ENCODE data around the gene APPBP2.
"Not testable (repeated sequence)": the region's sequence is repeated elsewhere in the genome, so short reads cannot be mapped to it uniquely, and the experiment has no call there.

Gene APPBP2, protein sequence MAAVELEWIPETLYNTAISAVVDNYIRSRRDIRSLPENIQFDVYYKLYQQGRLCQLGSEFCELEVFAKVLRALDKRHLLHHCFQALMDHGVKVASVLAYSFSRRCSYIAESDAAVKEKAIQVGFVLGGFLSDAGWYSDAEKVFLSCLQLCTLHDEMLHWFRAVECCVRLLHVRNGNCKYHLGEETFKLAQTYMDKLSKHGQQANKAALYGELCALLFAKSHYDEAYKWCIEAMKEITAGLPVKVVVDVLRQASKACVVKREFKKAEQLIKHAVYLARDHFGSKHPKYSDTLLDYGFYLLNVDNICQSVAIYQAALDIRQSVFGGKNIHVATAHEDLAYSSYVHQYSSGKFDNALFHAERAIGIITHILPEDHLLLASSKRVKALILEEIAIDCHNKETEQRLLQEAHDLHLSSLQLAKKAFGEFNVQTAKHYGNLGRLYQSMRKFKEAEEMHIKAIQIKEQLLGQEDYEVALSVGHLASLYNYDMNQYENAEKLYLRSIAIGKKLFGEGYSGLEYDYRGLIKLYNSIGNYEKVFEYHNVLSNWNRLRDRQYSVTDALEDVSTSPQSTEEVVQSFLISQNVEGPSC

DNA sequence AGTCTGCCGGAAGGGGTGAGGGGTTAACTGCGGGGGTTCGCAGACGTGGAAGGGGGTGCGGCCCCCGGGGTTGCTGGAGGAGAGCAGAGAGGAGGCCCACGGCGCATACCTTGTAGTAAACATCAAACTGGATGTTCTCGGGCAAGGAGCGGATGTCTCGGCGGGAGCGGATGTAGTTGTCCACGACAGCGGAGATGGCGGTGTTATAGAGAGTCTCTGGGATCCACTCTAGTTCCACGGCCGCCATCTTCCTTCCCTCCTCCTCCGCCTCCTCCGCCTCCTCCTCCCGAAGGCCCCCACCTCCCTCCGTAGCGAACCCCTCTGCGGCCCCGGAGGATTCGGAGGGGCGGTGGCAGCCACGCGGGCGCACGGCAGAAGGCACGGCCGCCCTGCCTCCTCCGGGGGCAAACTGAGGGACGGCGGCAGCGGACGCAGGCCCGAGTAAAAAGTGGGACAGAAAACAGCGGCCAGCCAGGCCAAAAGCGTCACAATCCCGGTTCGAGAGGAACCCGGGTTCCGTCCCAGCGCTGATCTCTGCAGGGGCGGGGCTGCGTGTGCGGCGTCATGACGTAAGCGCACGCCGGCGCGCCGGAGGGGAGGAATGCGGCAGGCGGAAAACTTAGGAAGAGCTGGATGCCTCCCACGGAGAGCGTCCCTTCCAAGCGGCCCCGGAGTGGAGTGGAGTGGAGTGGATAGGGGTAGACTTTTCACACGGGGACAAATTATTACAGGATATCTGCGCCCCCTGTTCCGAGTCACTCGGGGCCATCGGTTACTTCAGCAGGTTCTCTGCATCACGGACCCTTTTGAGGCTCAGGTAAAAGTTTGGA, at the start of gene APPBP2:
Gene APPBP2 (minus strand): TSS at position 558 of the 830 bp plus-strand sequence. CDS start 311 bp downstream, at position 247.
- DNase-seq (ENCODE audit: low spot score) = peak; percentile 95

- DNase-seq (ENCODE audit: low spot score) = peak; percentile 52
Observed at GRCh38 chr17:60573236-60574051, 47.4 kb upstream of the APPBP2 start.

DNA sequence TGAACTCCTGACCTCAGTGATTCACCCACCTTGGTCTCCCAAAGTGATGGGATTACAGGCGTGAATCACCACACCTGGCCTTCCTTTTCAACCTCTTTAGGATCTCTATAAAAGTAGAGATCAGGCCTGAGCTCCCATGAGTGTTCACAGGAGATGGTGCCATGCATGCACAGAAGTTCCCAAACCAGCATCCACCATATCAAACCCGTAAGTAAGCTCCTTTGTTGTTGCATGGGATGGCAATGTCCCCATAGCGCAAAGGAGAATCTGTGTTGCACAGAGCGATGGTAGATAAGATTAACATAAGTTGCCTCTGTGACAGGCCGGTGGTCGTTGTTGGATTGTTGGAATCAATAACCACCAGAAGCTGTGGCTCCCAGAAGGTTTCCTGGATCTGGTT, 39.2 kb upstream of the APPBP2 start:
- no peak for DNase-seq (ENCODE audit: low spot score)

DNA sequence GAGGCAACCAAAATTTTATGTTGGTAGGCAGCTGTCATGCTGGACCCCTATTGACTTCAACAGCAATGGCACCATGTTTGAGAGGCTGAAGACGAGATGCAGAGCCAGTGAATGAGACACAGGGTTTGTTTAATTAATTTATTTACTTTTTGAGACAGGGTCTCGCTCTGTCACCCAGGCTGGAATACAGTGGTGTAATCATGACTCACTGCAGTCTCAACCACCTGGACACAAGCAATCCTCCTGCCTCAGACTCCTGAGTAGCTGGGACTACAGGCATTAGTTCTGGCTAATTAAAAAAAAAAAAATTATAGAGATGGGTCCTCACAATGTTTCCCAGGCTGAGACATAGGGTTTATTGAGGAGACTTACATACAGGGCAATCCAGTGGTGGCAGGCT, 37.7 kb upstream of the APPBP2 start:
- DNase-seq (ENCODE audit: low spot score) = no peak

- DNase-seq (ENCODE audit: low spot score) = peak; percentile 13
Observed at GRCh38 chr17:60562421-60562820, 36.4 kb upstream of the APPBP2 start.

GRCh38 chr17:60560860-60561257, 34.8 kb upstream of the APPBP2 start:
- no peak for DNase-seq (ENCODE audit: low spot score)

- DNase-seq (ENCODE audit: low spot score) = no peak
Observed at GRCh38 chr17:60559995-60560859, 34.2 kb upstream of the APPBP2 start.

DNA sequence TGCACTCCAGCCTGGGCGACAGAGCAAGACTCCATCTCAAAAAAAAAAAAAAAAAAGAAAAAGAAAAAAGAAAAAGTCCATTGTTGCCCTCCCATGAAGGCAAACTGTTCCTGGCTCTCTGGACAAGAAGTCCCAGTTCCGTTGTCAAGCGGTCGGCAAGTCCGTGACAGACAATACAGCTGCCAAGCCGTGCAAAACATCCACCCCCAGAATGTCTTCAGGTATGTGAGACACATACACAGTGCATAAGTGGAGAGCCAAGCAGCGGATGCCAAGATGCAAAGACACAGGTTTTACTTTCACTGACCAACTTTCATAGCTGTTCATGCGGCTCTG, 33.6 kb upstream of the APPBP2 start:
- no peak for DNase-seq (ENCODE audit: low spot score)

DNA sequence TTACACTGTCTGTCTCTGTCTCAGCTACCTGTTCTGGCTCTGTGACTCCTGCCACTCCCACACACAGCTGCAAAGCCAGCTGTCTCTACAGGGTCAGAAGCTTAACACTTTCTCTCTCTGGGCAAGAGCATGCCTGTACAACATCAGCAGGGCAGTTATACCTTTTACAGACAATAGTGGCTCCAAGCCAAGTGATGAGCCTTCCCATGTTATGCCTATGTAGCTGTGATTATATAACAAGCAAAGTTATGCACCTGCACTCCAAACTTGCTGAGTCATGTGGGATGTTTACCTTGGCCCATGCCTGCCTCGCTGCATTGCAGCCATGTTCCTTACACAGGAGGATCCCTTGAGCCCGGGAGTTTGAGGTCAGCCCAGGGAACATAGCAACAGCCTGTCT, 31.8 kb upstream of the APPBP2 start:
- no peak for DNase-seq (ENCODE audit: low spot score)

DNA sequence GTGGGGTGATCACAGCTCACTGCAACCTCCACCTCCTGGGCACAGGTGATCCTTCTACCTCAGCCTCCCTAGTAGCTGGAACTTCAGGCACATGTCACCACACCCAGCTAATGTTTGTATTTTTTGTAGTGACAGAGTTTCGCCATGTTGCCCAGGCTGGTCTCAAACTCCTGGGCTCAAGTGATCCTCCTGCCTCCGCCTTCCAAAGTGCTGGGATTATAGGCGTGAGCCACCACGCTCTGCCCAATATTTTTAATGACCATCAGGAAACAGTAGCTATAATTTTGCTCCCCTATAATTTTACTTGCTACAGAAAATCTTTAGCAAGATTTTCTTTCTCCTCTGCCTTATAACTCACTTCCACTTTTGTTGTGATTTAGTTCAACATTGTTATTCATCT, 29.7 kb upstream of the APPBP2 start:
- no peak for DNase-seq (ENCODE audit: low spot score)

DNA sequence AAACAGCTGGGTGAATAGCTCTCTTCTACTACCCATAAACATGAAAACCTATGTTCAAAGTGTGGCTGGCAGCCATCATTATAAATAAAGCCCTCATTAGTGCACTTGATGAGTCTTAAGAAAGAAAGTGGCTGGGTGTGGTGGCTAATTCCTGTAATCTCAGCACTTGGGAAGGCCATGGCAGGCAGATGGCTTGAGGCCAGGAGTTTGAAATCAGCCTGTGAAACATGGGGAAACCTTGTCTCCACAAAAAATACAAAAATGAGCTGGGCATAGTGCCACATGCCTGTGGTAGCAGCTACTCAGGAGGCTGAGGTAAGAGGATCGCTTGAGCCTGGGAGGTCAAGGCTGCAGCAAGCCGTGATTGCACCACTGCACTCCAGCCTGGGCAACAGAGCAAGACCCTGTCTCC, 28.3 kb upstream of the APPBP2 start:
- peak; percentile 15 for DNase-seq (ENCODE audit: low spot score)

GRCh38 chr17:60552255-60552654, 26.2 kb upstream of the APPBP2 start:
- not testable (repeated sequence) for DNase-seq (ENCODE audit: low spot score)

GRCh38 chr17:60548990-60549389, 22.9 kb upstream of the APPBP2 start:
- DNase-seq (ENCODE audit: low spot score) = peak; percentile 39

DNA sequence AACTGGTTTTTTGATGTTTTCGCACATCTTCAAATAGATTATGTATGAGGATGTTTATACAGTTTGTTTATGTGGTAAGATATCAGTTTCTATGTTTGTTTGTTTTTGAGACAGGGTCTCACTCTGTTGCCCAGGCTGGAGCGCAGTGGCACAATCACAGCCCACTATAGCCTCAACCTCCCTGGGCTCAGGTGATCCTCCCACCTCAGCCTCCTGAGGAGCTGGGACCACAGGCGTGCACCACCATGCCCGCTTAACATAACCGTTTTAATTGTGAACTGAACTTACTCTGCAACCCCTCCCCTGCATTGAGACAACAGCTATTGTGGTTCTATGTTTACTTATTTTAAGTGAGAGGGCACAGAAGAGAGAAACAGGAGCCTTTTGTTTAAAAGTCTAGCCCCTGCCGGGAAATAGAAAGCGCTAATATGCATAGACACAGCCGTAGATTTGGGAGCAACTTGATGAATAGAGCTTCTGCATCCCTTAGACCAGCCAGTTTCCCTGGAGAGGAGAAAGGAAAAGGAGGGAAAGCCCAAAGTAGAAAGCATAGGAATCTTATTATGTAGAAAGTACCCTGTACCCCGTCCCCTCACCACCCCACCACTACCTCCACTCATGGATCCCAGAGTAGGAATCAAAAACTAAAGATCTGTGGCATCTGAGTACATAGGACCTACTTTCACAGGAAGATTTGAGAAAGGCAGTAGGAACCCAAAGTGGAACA, 19.6 kb upstream of the APPBP2 start:
- DNase-seq (ENCODE audit: low spot score) = no peak

- DNase-seq (ENCODE audit: low spot score) = no peak
Observed at GRCh38 chr17:60542071-60542470, 16.0 kb upstream of the APPBP2 start.

DNA sequence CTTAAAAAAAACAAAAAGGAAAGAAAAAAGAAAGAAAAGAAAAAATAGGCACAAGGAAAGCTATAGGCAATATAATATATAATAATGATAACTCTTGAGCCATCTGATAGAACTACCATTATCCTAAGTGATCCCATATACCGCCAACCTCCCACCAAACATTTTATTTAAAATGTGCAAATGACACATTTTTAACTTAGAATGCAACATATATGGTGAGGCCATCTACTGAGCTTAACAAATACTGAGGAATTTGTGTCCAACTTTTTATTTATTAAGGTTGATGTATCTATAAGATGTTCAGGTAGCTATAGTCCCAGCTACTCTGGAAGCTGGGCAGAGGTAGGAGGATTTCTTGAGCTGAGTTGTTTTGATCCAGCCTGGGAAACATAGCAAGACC, 14.4 kb upstream of the APPBP2 start:
- DNase-seq (ENCODE audit: low spot score) = no peak

GRCh38 chr17:60539807-60540206, 13.8 kb upstream of the APPBP2 start:
- no peak for DNase-seq (ENCODE audit: low spot score)

DNA sequence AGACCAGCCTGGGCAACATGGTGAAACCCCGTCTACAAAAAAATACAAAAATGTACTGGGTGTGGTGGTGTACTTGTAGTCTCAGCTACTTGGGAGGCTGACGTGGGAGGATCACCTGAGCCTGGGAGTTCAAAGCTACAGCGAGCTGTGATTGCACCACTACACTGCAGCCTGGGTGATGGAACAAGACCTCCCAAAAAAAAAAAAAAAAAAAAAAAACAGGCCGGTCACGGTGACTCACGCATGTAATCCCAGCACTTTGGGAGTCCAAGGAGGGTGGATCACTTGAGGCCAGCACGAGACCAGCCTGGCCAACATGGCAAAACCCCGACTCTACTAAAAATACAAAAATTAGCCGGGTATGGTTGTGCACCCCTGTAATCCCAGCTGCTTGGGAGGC, 12.7 kb upstream of the APPBP2 start:
- DNase-seq (ENCODE audit: low spot score) = no peak

DNA sequence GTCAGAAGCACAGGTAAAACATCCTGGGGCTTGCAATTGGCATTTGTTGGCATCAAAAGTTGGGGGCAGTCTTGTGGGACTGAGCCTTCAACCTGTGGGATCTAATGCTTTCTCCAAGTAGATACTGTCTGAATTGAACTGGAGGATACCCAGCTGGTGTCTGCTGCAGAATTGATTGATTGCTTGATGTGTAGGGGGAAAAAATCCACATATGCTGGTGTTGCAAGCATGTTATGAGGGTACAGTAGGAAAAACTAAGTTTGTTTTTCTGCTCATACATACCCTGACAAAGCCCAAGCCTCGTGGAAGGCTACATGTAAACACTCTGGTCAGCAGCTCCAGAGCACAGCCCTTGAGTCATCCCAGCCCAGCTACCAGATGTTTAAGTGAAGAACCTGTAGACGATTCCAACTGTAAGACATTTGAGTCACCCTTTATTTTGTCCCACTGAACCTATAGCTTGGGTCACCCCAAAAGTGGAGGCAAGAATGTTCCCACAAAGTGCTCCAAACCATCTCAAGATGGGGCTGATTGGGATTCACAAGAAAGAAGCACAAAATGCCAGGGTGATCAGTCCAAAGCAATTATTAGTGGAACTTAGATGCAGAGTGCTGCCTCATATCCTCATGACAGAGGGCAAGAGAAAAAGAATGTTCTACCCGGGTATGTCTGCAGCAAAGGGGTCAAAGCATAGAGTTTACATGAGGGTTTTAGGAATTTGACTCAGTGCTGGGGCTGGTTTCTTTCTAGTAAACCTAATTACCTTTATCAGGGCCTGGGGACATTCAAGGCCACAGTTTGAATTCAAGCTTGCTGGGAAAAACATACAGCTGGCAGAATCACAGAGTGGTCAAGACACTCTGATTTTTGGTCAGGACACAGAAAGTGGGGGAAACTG, 9.6 kb upstream of the APPBP2 start:
- peak; percentile 38 for DNase-seq (ENCODE audit: low spot score)
